SK-N-SH treated with all-trans-retinoic acid at 6 μM for 48 hours (cell line): ENCODE results near the gene ODAD2.

ENCODE experiments used
- ATAC-seq: fragments of 200-7000 bp; cut with Tn5 transposase; 3 replicates; pipeline ENCODE4 v1.9.1; 2020; ENCODE audit warnings: mild to moderate bottlenecking, moderate library complexity
- ARNTL ChIP-seq: fragments of 450-650 bp; formaldehyde crosslinking; IDR thresholded peaks from 2 replicates; pipeline ENCODE4 v1.5.0; 2020; ENCODE audit warnings: low read depth, mild to moderate bottlenecking, moderate library complexity, borderline replicate concordance
- BACH2 ChIP-seq: fragments of 250-450 bp; sonication (Bioruptor Pico); IDR thresholded peaks from 2 replicates; pipeline ENCODE4 v1.9.0; 2021; ENCODE audit warnings: mild to moderate bottlenecking, borderline replicate concordance
- CSDC2 ChIP-seq: fragments of 250-450 bp; sonication (Bioruptor Pico); IDR thresholded peaks from 2 replicates; pipeline ENCODE4 v1.5.0; 2020; ENCODE audit warnings: mild to moderate bottlenecking, moderate library complexity
- GLIS3 ChIP-seq: fragments of 250-450 bp; sonication (Bioruptor Pico); IDR thresholded peaks from 2 replicates; pipeline ENCODE4 v1.5.0; 2020; ENCODE audit warnings: mild to moderate bottlenecking, moderate library complexity
- ISL1 ChIP-seq: fragments of 250-450 bp; sonication (Bioruptor Pico); IDR thresholded peaks from 2 replicates; pipeline ENCODE4 v2.1.2; 2022; ENCODE audit warnings: mild to moderate bottlenecking, moderate library complexity
- OSR1 ChIP-seq: fragments of 250-450 bp; sonication (Bioruptor Pico); IDR thresholded peaks from 2 replicates; pipeline ENCODE4 v1.8.0; 2022; ENCODE audit warnings: moderate library complexity, mild to moderate bottlenecking, inconsistent platforms
- SNAI2 ChIP-seq: fragments of 250-450 bp; sonication (Bioruptor Pico); IDR thresholded peaks from 2 replicates; pipeline ENCODE4 v1.5.0; 2020; ENCODE audit warnings: mild to moderate bottlenecking, moderate library complexity
- TCF4 ChIP-seq: fragments of 250-450 bp; sonication (Bioruptor Pico); IDR thresholded peaks from 2 replicates; pipeline ENCODE4 v1.8.0; 2021; ENCODE audit warnings: mild to moderate bottlenecking, moderate library complexity, borderline replicate concordance
- TOX ChIP-seq: fragments of 250-450 bp; sonication (Bioruptor Pico); IDR thresholded peaks from 2 replicates; pipeline ENCODE4 v1.8.0; 2021; ENCODE audit warnings: mild to moderate bottlenecking, moderate library complexity, borderline replicate concordance
- ZC3H10 ChIP-seq: fragments of 250-450 bp; sonication (Bioruptor Pico); IDR thresholded peaks from 2 replicates; pipeline ENCODE4 v1.5.1; 2021; ENCODE audit warnings: mild to moderate bottlenecking, moderate library complexity
- ZFP3 ChIP-seq: fragments of 250-450 bp; sonication (Bioruptor Pico); IDR thresholded peaks from 2 replicates; pipeline ENCODE4 v1.5.0; 2020; ENCODE audit warnings: mild to moderate bottlenecking, moderate library complexity
- ZFP30 ChIP-seq: fragments of 450-650 bp; formaldehyde crosslinking; IDR thresholded peaks from 2 replicates; pipeline ENCODE4 v1.5.0; 2022; ENCODE audit warnings: mild to moderate bottlenecking, moderate library complexity
- ZNF565 ChIP-seq: fragments of 450-650 bp; formaldehyde crosslinking; conservative IDR thresholded peaks from 2 replicates; pipeline ENCODE4 v1.5.0; 2020; ENCODE audit warnings: low read depth, mild to moderate bottlenecking, moderate library complexity
- ZNF70 ChIP-seq: fragments of 450-650 bp; formaldehyde crosslinking; IDR thresholded peaks from 2 replicates; pipeline ENCODE4 v1.5.0; 2020; ENCODE audit warnings: mild to moderate bottlenecking, moderate library complexity
- TF ChIP-seq, protein P1 (sequence below): fragments of 250-450 bp; sonication (Bioruptor Pico); IDR thresholded peaks from 2 replicates; pipeline ENCODE4 v1.5.0; 2020; ENCODE audit warnings: mild to moderate bottlenecking, moderate library complexity
- TF ChIP-seq, protein P2 (sequence below): fragments of 250-450 bp; sonication (Bioruptor Pico); IDR thresholded peaks from 2 replicates; pipeline ENCODE4 v1.8.0; 2021; ENCODE audit warnings: low read depth, mild to moderate bottlenecking, moderate library complexity, borderline replicate concordance
- TF ChIP-seq, protein P3 (sequence below): fragments of 250-450 bp; sonication (Bioruptor Pico); IDR thresholded peaks from 2 replicates; pipeline ENCODE4 v1.5.1; 2021; ENCODE audit warnings: mild to moderate bottlenecking, moderate library complexity

Gene ODAD2

DNA sequence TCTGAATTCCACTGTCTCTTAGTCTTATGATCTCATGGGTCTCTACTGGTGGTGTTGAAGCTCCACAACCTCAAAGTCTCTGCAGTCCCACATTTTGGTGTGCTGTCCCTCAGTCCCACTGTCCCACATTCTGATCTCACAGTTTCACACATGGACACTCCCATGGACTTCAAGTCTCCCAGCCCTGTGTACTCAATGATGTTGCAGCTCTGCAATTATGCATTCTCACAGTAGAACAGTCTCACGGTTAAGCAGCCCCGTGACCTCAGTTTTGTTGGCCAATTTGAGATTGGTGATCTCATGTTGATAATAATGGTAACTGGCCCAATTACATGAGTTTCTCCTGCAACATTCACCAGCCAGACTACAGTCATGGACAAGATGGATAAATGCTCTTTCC is 109.4 kb downstream of the ODAD2 start (continued):
- TF ChIP-seq, protein P1, sequence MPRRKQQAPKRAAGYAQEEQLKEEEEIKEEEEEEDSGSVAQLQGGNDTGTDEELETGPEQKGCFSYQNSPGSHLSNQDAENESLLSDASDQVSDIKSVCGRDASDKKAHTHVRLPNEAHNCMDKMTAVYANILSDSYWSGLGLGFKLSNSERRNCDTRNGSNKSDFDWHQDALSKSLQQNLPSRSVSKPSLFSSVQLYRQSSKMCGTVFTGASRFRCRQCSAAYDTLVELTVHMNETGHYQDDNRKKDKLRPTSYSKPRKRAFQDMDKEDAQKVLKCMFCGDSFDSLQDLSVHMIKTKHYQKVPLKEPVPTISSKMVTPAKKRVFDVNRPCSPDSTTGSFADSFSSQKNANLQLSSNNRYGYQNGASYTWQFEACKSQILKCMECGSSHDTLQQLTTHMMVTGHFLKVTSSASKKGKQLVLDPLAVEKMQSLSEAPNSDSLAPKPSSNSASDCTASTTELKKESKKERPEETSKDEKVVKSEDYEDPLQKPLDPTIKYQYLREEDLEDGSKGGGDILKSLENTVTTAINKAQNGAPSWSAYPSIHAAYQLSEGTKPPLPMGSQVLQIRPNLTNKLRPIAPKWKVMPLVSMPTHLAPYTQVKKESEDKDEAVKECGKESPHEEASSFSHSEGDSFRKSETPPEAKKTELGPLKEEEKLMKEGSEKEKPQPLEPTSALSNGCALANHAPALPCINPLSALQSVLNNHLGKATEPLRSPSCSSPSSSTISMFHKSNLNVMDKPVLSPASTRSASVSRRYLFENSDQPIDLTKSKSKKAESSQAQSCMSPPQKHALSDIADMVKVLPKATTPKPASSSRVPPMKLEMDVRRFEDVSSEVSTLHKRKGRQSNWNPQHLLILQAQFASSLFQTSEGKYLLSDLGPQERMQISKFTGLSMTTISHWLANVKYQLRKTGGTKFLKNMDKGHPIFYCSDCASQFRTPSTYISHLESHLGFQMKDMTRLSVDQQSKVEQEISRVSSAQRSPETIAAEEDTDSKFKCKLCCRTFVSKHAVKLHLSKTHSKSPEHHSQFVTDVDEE (CRISPR knock-in tag), result no peak
- TF ChIP-seq, all 23 proteins: peak for 0

DNA sequence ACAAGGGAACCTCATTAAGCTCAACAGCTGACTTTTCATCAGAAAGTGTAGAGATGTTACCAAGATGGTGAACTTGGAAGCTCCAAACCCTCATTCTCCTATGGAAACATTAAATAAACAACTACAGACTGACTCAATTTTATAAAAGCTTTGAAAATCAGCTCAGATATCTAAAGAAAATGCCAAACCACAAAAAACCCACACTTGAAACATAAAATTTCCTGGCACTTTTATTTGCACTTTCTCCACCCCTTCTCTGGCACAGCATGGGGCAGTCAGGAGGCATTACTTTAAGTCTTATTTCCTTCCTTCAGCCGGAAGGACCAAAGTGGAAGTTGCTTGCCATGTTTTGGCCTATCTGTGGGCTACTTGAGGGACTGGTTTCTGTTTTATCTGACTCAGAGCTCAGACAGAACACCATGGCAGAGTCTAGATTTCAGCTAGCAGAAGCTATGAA is 114.7 kb downstream of the ODAD2 start:
- no peak for TF ChIP-seq ZFP3
- TF ChIP-seq, all 23 proteins: peak for 0
- ATAC-seq, result no peak

DNA sequence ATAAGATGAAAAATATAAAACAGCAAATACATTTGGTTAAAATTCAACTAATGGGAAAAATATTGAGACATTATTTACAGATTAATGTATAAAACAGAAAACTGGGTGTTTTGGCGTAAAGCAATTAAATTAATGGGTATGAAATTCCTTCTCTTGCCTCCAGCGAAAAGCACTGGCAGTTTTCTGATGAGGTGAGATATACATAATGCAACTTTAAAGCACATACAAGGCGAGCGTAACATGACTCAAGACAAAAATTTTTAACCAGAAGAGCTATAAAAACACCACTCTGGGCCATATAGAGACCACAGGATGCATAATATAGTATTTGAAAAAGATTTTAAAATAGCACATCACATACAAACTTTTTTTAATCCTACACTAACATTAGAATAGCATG is 120.6 kb downstream of the ODAD2 start:
- ATAC-seq, result no peak
- TF ChIP-seq ARNTL (CRISPR knock-in tag), result no peak
- TF ChIP-seq, protein P2, sequence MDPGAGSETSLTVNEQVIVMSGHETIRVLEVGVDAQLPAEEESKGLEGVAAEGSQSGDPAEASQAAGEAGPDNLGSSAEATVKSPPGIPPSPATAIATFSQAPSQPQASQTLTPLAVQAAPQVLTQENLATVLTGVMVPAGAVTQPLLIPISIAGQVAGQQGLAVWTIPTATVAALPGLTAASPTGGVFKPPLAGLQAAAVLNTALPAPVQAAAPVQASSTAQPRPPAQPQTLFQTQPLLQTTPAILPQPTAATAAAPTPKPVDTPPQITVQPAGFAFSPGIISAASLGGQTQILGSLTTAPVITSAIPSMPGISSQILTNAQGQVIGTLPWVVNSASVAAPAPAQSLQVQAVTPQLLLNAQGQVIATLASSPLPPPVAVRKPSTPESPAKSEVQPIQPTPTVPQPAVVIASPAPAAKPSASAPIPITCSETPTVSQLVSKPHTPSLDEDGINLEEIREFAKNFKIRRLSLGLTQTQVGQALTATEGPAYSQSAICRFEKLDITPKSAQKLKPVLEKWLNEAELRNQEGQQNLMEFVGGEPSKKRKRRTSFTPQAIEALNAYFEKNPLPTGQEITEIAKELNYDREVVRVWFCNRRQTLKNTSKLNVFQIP (CRISPR knock-in tag), result no peak
- TF ChIP-seq, protein P1 (CRISPR knock-in tag), result no peak
- no peak for TF ChIP-seq ZNF70

DNA sequence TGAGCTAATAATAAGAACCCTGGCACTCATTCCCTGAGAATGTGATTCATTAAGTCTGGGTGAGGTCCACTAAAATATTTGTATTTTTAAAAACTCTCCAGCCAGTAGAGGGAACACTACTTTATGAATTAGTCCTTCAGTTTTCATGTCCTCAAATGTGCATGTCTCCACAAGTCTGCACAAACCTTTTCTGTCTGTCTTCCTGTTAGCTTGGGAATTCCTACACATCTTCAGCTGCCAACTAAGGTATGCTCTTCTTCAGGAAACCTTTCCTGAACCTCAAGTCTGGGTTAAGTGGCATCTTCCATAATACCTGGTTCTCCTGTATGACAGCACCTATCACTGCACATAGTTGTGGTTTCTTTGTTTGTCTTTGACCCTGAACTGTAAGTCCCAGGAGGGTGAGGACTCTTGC is 133.7 kb downstream of the ODAD2 start:
- TF ChIP-seq, protein P3, sequence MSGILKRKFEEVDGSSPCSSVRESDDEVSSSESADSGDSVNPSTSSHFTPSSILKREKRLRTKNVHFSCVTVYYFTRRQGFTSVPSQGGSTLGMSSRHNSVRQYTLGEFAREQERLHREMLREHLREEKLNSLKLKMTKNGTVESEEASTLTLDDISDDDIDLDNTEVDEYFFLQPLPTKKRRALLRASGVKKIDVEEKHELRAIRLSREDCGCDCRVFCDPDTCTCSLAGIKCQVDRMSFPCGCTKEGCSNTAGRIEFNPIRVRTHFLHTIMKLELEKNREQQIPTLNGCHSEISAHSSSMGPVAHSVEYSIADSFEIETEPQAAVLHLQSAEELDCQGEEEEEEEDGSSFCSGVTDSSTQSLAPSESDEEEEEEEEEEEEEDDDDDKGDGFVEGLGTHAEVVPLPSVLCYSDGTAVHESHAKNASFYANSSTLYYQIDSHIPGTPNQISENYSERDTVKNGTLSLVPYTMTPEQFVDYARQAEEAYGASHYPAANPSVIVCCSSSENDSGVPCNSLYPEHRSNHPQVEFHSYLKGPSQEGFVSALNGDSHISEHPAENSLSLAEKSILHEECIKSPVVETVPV (CRISPR knock-in tag), result no peak
- TF ChIP-seq TCF4 (CRISPR knock-in tag) (no peak), OSR1 (CRISPR knock-in tag) (no peak), ZFP30 (CRISPR knock-in tag) (no peak), ZNF565 (no peak), BACH2 (no peak), ZFP3 (no peak), GLIS3 (CRISPR knock-in tag) (no peak), CSDC2 (CRISPR knock-in tag) (no peak), TOX (no peak), ISL1 (CRISPR knock-in tag) (no peak), ZNF70 (no peak), ARNTL (CRISPR knock-in tag) (no peak), ZC3H10 (CRISPR knock-in tag) (no peak), SNAI2 (CRISPR knock-in tag) (no peak)
- TF ChIP-seq, protein P1 (CRISPR knock-in tag), result no peak
- no peak for ATAC-seq
